GM21367 (cell line): ENCODE results near the gene TOP2A.

Experiments used
- ATAC-seq: cut with Tn5 transposase; IDR thresholded peaks from one replicate; pipeline ENCODE4 v1.9.1; 2021; ENCODE audit not compliant: unreplicated experiment

Gene TOP2A

DNA sequence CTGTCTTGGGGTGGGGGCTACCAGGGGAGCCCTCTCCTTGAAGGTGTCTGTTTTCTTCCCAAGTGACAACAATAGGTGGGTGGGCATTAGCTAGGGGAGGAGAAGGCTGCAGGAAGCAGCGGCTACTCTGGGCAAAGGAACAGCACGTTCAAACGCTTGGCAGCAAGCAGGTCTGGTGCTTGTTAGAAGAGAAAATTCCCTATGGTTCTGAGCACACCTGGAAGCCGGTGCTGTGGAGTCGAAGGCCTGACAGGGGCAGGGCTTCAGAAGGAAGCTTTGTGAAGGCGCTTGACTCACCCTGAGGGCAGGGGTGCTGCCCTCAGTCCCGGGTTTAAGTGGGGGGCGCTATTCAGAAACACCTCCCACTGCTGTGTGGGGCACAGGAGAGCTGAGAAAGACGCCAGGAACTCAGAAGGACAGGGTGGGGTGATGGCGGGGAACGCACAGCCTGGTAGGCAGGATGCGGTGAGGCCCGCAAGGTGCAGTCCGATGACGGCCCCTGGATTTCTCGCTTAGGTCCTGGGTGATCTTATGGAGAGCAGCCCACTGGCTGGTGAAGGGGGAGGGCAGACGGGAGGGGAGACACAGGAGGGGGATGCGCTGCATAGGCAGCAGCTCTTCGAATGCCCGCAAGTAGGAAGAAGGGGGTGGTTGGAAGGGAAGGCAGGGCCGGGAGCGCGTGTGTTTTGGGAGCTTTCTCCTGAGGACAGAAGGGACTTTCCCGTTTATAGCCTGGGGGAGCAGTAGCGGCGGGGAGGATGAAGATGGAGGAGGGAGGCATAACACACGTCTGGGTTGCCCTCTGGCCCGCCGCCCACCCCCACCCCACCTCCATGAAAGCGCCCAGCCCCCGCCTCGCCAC, 56.4 kb downstream of the TOP2A start:
- no peak for ATAC-seq

DNA sequence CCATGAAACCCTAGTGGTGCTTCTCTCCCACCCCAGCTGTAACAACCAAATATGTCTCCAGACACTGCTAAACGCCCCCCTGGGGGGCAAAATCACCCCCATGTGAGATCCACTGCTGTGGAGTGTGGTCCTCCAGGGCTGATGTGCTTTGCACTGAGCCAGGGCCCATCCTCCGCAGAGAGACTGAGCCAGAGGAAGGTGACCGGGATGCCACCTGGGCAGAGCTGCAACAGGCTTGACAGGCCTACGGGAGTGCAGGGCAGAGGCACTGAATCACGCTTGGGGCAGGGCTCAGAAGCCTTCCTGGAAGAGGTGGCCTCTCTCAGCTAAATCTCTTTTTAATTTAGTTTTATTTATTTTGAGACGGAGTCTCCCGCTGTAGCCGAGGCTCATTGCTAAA, 57.6 kb downstream of the TOP2A start:
- no peak for ATAC-seq

DNA sequence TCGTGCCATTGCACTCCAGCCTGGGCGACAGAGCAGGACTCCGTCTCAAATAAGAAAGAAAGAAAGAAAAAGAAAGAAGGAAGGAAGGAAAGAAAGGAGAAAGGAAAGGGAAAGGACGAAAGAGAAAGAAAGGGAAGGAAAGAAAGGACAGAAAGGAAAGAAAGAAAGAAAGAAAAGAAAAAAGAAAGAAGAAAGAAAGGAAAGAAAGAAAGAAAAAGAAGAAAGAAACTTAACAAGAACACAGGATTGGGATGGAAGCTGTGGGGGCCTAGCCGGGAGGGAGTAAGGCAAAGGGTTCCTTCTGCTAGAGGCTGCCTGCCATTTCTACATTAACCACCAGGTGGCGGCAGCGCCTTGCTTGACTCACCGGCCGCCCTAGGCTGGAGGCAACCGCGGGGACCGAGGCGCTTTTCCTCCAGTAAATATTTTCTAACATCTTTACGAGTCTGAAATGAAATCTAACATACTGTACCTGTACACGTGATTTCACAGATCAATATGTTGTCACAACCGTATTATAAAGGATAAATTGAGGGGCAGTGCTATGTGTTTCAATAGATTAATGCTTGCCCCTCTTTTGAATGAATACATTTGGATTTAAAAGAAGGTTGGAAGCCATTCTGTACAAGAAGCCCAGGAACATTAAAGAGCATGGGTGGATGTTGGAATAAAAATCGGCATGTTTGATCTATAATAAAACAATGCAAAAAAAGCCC, 59.2 kb downstream of the TOP2A start:
- ATAC-seq = no peak

DNA sequence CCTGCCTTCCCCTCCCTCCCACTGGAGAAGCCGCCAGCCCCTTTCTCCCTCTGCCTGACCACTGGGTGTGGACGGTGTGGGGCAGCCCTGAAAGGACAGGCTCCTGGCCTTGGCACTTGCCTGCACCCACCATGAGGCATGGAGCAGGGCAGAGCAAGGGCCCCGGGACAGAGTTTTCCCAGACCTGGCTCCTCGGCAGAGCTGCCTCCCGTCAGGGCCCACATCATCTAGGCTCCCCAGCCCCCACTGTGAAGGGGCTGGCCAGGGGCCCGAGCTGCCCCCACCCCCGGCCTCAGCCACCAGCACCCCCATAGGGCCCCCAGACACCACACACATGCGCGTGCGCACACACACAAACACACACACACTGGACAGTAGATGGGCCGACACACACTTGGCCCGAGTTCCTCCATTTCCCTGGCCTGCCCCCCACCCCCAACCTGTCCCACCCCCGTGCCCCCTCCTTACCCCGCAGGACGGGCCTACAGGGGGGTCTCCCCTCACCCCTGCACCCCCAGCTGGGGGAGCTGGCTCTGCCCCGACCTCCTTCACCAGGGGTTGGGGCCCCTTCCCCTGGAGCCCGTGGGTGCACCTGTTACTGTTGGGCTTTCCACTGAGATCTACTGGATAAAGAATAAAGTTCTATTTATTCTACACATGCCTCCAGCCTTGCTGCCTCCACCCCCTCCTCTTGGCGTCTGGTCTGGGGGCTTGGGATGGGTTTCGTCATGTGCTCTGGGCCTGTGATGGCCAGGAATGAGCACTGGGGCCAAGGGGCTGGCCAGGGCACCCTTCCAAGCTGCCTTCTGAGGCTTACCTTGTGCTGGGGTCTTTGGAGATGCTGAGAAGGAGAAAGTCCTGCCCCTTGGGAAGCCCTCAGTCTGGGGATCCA, 60.5 kb downstream of the TOP2A start:
- ATAC-seq = no peak

DNA sequence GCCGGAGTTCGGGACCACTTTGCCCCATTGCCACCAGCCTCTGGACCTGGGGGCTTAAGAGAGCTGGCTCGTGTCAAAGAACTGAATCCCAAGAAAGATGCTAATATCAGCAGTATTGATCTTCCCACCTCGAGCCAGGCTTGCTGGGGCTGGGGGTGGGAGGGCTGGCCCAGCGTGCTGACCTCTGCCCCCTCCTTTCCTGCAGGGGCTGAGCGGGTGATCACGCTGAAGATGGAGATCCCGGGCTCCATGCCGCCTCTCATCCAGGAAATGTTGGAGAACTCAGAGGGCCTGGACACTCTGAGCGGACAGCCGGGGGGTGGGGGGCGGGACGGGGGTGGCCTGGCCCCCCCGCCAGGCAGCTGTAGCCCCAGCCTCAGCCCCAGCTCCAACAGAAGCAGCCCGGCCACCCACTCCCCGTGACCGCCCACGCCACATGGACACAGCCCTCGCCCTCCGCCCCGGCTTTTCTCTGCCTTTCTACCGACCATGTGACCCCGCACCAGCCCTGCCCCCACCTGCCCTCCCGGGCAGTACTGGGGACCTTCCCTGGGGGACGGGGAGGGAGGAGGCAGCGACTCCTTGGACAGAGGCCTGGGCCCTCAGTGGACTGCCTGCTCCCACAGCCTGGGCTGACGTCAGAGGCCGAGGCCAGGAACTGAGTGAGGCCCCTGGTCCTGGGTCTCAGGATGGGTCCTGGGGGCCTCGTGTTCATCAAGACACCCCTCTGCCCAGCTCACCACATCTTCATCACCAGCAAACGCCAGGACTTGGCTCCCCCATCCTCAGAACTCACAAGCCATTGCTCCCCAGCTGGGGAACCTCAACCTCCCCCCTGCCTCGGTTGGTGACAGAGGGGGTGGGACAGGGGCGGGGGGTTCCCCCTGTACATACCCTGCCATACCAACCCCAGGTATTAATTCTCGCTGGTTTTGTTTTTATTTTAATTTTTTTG, 61.6 kb downstream of the TOP2A start:
- ATAC-seq = no peak

DNA sequence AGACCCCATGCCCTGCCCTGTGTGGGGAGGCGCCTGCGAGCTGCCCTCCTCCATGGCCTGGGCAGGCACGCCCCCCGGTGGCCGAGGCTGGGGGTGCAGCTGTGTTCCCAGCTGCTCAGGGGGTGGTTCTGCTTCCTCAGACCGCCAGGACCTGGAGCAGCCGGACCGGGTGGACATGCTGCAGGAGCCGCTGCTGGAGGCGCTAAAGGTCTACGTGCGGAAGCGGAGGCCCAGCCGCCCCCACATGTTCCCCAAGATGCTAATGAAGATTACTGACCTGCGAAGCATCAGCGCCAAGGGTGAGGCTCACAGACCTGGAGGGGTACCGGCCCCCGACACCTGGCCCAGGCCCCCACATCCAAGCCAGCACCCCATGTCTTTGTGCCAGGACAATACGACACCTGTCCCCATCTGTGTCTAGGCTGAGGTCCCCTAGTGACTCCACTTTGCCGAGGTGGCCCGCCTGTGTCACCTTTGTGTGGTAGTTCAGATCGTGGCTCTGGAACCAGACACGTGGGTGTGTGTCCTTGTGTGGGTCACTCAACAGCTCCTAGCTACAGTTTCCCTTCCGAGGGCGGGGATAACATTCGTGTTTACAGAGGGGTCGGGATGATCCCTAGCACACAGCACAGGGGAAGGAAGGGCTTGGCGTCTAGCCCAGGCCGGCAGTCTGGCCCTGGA, 62.4 kb downstream of the TOP2A start:
- ATAC-seq = no peak

DNA sequence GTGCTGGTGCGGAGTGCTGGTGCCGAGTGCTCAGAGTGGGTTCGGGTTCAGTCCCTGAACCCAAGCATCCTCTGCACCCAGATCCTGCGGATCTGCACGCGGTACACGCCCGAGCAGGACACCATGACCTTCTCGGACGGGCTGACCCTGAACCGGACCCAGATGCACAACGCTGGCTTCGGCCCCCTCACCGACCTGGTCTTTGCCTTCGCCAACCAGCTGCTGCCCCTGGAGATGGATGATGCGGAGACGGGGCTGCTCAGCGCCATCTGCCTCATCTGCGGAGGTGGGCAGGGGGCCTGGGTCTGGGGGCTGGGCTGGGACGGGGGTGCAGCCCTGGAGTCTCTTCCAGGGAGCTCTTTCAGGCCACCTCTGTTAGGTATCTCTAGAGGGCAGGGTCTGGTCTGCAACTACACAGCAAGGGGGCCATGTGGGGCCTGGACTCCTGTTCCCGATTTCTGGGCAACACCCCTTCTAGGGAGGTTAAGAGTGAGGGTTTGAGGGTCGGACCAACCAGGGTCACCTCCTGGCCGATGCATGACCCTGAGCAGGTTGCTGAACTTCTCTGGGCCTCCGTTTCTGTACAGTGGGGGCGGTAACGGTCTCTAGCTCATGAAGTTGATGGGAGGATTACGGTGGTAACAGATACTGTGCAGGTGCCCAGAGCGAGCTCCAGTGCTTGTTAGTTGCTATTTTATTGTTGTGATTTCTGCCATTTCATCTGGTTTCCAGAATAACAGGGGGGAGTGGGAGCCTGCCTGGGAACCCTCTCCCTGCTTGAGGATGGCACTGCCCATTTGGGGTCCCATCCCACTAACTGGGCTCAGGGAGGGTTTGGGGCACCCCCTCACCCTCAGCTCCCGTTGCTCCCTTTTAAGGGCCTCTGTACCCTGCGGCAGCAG, 63.2 kb downstream of the TOP2A start:
- no peak for ATAC-seq

DNA sequence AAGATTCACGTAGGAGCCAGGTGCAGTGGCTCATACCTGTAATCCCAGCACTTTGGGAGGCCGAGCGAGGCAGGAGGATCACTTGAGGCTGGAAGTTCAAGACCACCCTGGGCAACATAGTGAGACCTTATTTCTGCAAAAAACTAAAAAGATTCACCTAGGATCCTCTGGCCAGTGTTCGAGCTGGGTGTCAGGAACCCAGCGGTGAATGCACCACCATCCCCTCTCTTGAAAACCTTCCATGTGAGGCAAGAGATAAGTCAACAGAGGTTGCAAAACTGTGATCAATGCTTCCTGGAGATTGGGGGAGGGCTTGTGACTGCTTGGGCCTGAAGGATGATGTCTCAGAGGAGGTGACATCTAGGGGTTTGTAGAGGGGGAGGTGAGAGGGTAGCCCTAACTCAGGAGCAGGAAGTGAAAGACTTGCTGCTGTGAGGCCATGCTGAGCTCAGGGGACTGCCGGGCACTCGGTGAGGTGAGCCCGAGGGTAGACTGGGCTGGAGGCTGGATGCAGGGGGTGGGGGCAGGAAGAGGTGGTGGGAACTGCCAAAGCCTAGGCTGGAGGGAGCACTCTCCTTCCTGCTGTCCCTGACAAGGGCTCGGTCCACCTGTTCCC, 64.8 kb downstream of the TOP2A start:
- ATAC-seq = no peak

DNA sequence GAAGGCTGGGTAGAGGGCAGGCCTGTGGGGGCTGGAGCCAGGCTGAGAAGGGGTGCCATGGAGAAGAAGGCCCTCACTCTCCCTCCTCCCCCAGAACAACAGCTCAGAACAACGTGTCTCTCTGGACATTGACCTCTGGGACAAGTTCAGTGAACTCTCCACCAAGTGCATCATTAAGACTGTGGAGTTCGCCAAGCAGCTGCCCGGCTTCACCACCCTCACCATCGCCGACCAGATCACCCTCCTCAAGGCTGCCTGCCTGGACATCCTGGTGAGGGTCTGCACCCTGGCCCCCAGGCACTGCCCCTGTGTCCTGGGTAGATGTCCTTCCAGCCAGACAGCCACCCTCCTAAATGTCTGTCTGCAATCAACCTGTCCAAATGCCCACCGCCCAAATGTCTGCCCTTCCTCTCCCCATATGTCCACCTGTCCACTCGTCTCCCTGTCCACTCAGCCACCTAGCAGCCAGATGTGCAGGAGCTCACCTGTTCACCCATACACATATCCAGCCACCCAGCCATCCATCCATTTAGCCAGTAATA, 65.4 kb downstream of the TOP2A start:
- ATAC-seq = no peak

DNA sequence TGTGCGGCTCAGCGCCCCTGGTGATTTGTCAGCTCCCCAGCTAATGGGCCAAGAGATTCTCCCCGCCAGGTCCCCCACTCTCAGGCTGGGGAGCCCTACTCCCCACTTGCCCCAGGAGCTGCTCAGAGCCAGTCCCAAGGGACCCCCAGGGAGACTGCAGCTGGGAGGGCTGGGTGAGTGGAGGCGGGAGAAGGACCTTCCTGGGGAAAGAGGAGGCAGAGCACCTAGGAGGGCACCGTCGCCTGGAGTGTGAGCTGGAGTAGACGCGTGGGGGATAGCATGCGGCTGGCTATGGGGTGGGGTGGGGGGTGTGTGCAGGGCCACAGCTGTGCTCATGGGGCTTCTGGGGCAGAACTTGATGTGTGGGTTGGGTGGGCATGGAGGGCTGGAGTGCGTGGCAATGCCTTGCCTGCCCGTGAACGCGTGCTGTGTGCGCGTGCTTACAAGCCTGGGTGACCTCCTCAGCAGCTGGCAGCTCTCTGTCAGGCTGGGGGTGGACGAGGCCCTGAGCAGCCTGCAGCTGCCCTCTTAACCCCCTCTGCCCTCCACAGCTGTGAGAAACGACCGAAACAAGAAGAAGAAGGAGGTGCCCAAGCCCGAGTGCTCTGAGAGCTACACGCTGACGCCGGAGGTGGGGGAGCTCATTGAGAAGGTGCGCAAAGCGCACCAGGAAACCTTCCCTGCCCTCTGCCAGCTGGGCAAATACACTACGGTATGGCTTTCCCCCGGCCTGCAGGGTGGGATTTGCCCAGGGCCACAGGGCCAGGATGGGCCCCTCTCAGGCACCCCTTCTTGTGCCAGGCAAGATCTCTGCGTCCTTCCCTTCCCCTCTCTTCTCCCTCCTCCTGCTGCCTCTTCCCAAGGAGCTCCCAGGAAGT, 66.1 kb downstream of the TOP2A start:
- ATAC-seq = no peak

DNA sequence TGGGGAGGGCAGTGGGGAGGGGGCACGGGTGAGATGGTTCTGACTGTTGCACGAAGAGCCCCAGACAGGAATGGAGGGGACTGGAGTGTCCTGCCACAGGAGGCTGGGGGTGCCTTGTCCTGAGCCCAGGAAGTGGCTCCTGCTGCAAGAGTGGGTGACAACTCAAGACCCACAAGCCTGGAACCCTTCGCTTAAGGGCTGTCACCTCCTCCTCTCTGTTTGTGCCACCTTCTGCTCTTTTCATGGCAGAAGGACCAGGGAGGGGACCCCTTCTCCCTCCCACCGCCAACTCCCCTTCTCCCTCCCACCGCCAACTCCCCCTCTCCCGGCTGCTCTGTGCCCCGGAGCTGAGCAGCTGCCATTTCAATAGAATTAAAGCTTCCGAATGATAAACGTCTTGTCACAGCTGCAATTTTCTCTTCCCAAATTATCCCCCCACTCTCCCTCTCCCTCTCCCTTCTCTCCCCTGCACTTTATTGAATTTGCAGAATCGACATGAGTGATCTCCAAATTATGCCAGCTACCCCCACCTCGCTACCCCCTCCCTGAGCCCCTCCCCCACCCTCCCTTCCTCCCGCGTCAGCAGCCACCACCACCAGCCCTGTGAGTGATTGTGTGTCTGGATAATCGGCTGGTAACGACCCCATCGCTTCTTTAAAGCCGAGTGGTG, 66.9 kb downstream of the TOP2A start:
- no peak for ATAC-seq

DNA sequence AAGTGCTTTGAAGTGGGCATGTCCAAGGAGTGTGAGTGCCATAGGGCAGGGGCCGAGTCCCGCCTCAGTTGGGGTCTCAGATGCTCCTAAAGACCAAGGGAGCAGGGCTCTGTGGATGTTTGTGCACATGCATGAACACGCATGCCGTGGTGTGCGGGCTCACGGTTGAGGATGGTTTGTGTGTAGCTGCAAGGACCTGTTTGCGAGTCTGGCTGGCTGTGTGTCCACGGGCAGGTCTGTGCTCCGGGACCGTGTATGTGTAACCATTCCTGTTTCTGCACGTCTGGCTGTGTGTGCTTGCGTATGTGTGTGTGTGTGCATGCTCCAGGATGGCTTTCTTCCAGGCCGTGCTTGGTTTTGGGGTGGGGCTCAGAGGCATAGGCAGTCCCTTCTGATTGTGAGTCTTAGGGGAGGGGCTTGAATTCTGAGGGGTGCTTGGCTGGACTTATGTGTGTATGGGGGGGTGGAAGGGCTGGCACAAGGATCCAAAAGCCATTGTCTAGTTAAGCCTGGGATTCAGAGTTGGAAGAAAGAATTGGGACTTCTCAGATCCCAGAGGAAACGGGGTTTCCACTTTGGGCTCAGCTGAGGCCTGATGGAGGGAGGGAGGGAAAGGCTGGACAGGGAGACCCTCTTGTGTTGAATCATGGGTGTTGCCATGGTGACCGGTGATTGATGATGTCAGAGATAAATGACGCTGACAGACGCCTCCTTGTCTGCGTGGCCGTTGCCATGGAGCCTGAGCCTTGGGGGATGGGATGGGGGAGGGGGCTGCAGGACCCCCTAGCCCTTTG, 67.6 kb downstream of the TOP2A start:
- ATAC-seq = no peak

DNA sequence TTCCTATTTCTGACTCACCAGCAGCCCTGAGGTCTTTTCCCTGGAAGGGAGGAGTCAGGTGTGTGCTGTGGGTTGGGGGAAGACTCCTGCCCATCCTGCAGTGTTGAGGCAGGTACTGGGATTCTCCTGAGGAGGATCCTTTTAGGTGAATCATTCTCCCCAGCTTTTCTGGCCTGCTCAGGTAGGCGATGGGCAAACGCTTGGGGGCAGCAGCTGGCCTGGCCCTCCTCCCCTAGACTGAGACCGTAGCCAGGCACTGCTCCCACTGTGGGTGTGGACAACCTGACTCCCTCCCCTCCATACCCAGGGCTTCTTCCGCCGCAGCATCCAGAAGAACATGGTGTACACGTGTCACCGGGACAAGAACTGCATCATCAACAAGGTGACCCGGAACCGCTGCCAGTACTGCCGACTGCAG, 68.2 kb downstream of the TOP2A start:
- no peak for ATAC-seq

DNA sequence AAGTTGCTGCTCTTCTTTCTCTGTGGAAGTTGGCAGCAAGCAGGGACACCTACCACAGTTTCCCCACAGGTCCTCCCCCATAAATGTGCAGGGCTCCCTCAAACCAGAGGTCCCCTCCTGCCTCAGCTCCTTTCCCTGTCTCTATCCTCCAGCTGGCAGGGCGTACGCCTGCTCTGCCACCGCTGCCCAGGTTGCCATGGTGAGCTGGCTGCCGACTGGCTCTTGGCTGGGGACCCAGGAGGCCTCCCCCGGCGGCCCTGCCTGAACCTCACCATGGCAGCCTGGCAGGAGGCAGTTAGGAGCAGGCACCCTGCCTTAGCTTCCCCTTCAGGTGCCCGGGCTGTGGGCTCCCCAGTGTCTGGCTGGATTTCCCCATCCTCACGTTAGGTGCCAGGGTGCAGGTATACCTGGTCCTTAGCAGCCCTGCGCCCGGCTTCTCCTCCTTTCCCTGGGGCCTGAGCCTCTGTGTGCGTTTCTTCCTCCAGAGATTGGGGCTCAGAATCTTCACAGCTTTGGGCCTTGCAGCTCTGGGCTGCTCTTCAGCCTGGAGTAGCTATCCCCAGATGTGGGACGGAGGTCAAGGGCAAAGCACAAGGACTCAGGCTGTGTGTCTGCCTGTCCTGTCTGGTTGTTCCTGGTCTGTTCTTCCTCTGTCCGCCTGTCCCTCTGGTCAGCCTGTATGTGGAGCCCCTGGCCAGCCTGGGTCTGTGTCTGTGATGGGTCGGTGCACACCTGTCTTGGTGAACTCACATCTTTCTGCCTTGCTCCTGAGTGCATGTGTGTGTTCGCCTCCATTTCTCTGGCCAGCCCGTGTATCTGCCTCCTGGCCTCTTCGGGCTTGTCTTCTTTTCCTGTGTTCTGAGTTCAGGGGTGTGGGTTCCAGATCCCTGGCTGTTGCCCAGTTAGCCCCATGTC, 68.9 kb downstream of the TOP2A start:
- ATAC-seq = no peak

DNA sequence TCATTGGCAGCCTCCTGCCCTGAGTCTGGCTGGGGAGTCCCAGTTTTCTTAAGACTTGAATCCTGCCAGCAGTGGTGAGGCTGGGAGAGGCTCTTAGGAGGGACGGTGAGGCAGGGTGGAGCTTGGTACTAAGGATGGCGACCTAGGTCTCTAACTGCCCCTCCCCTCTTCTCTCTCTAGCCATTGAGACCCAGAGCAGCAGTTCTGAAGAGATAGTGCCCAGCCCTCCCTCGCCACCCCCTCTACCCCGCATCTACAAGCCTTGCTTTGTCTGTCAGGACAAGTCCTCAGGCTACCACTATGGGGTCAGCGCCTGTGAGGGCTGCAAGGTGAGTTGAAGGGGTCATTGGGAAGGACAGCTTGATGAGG, 69.6 kb downstream of the TOP2A start:
- ATAC-seq = no peak
